Ishikawa (cell line): Measurements from ENCODE around the gene HBZ.
A peak's percentile ranks its signal among the peaks of the same experiment; 100 is the strongest.
"Not testable (repeated sequence)": the region's sequence is repeated elsewhere in the genome, so short reads cannot be mapped to it uniquely, and the experiment has no call there.

Experiments used
- CEBPB ChIP-seq: IDR thresholded peaks from 2 replicates; pipeline ENCODE4 v1.6.1; 2012
- CREB1 ChIP-seq: IDR thresholded peaks from 2 replicates; pipeline ENCODE4 v1.6.1; 2012; ENCODE audit warnings: low read depth
- EGR1 ChIP-seq: IDR thresholded peaks from 2 replicates; pipeline ENCODE4 v1.6.1; 2012
- EP300 ChIP-seq: IDR thresholded peaks from 2 replicates; pipeline ENCODE4 v1.6.1; 2012; ENCODE audit warnings: borderline replicate concordance
- FOXM1 ChIP-seq: IDR thresholded peaks from 2 replicates; pipeline ENCODE4 v1.6.1; 2012; ENCODE audit warnings: low read depth, borderline replicate concordance
- MAX ChIP-seq: IDR thresholded peaks from 2 replicates; pipeline ENCODE4 v1.6.1; 2012
- NFIC ChIP-seq: IDR thresholded peaks from 2 replicates; pipeline ENCODE4 v1.6.1; 2012
- RAD21 ChIP-seq: IDR thresholded peaks from 2 replicates; pipeline ENCODE4 v1.6.1; 2012; ENCODE audit warnings: low read depth
- REST ChIP-seq: IDR thresholded peaks from 2 replicates; pipeline ENCODE4 v1.6.1; 2012; ENCODE audit warnings: low read depth, mild to moderate bottlenecking
- TAF1 ChIP-seq: IDR thresholded peaks from 2 replicates; pipeline ENCODE4 v1.6.1; 2012; ENCODE audit warnings: low read depth, mild to moderate bottlenecking
- TCF12 ChIP-seq: IDR thresholded peaks from 2 replicates; pipeline ENCODE4 v1.6.1; 2012; ENCODE audit warnings: low read depth
- TEAD4 ChIP-seq: IDR thresholded peaks from 2 replicates; pipeline ENCODE4 v1.6.1; 2012
- USF1 ChIP-seq: IDR thresholded peaks from 2 replicates; pipeline ENCODE4 v1.6.1; 2012
- YY1 ChIP-seq: IDR thresholded peaks from 2 replicates; pipeline ENCODE4 v1.6.1; 2012; ENCODE audit warnings: low read depth
- ZBTB7A ChIP-seq: IDR thresholded peaks from 2 replicates; pipeline ENCODE4 v1.6.1; 2012; ENCODE audit warnings: low read depth

Gene HBZ

GRCh38 chr16:170788-171187 is 18.3 kb downstream of the HBZ start:
- TF ChIP-seq CREB1 (no peak), TCF12 (no peak), CEBPB (no peak), ZBTB7A (no peak), USF1 (no peak), EGR1 (no peak), EP300 (no peak), FOXM1 (no peak), TEAD4 (no peak), RAD21 (no peak), REST (no peak)

GRCh38 chr16:172374-172941 is 20.0 kb downstream of the HBZ start, which contains the start of gene HBA2:
TSS of gene HBA2 (plus strand) at chr16:172876. CDS start at chr16:172913, 37 bp downstream.
- not testable (repeated sequence) for TF ChIP-seq YY1, USF1, TEAD4

GRCh38 chr16:173928-174769 is 21.7 kb downstream of the HBZ start:
- TF ChIP-seq REST: peak; percentile 74
- 0 out of 2 replicates have a peak, but pooled peaks have one; percentile 25 for TF ChIP-seq MAX
- peak; percentile 68 for TF ChIP-seq NFIC

- TF ChIP-seq REST: no peak
- no peak for TF ChIP-seq TEAD4
- TF ChIP-seq YY1: no peak
- no peak for TF ChIP-seq FOXM1
- TF ChIP-seq EP300: no peak
- no peak for TF ChIP-seq CREB1
- TF ChIP-seq EGR1: no peak
- no peak for TF ChIP-seq TAF1
- TF ChIP-seq RAD21: no peak
Measured at GRCh38 chr16:175011-175949, 22.8 kb downstream of the HBZ start.
